Measurements from ENCODE around the gene CCSER1.

- TF ChIP-seq EZH2 (IDR thresholded peaks at IDR 0.05; ENCODE audit: low read length, missing control alignments) (no peak), CTCF (conservative IDR thresholded peaks at IDR 0.05 in 1 of 2, IDR thresholded peaks at IDR 0.05 in 1 of 2; ENCODE audit: low read depth in 1 of 2, low read length in 2 of 2) (no peak)
These were observed 1386.1 kb downstream of the CCSER1 start for GRCh38 chr4:91513326-91513725.

All from fibroblast of lung (primary cell).